Measurements from ENCODE around the gene EXOC6B. TPM values are rescaled to one million over a fixed set of nuclear protein-coding genes. Genes with fewer than 3 reads are reported as not detected.

EXOC6B gene
- total and polyA plus RNA-seq, 9 of the 15 experiments (the other 6 are each of a cell fraction or from before 2014, with no cell fraction given) = 0.28 to 4.2 (median 2.0) TPM

DNA sequence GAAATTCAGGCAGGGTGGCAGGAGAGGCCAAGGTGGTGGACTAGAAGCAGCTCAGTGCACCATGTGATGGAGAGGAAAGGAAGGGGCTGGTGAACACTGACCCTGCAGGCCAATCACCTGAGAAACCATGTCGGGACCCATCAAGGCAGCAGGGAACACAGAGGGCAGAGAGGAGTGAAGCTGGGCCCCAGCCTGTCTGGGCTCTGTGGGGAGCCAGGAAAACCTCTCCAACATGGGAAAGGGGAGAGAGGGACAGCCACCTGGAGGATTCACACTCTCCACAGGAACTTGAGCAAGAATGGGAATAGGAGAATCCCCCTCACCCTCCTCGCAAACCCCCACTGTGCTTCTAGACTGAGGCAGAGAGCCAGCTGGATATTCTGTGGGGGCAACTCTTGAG lies 592.6 kb downstream of the EXOC6B start:
- H3K36me3 ChIP-seq (ENCODE audit: control insufficient read depth, insufficient read depth, low read length) = no peaks in the 10 kb centered on the region
- TF ChIP-seq ZNF79 (CRISPR knock-in tag; IDR thresholded peaks at IDR 0.05; ENCODE audit: low read depth) (no peak), MBD2 (IDR thresholded peaks at IDR 0.05; ENCODE audit: borderline replicate concordance, low read depth) (no peak), ZEB2 (IDR thresholded peaks at IDR 0.05) (no peak), POLR2B (IDR thresholded peaks at IDR 0.05; ENCODE audit: low read depth, partially characterized antibody) (no peak), NR2F6 (CRISPR knock-in tag; IDR thresholded peaks at IDR 0.05) (no peak), NCOA6 (IDR thresholded peaks at IDR 0.05) (no peak), ZC3H11A (IDR thresholded peaks at IDR 0.05; ENCODE audit: low read depth, low read length) (no peak), ZNF77 (CRISPR knock-in tag; IDR thresholded peaks at IDR 0.05) (no peak)
- TF ChIP-seq, protein P1, sequence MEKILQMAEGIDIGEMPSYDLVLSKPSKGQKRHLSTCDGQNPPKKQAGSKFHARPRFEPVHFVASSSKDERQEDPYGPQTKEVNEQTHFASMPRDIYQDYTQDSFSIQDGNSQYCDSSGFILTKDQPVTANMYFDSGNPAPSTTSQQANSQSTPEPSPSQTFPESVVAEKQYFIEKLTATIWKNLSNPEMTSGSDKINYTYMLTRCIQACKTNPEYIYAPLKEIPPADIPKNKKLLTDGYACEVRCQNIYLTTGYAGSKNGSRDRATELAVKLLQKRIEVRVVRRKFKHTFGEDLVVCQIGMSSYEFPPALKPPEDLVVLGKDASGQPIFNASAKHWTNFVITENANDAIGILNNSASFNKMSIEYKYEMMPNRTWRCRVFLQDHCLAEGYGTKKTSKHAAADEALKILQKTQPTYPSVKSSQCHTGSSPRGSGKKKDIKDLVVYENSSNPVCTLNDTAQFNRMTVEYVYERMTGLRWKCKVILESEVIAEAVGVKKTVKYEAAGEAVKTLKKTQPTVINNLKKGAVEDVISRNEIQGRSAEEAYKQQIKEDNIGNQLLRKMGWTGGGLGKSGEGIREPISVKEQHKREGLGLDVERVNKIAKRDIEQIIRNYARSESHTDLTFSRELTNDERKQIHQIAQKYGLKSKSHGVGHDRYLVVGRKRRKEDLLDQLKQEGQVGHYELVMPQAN (IDR thresholded peaks at IDR 0.05; ENCODE audit: borderline replicate concordance) = no peak
- TF ChIP-seq, protein P2, sequence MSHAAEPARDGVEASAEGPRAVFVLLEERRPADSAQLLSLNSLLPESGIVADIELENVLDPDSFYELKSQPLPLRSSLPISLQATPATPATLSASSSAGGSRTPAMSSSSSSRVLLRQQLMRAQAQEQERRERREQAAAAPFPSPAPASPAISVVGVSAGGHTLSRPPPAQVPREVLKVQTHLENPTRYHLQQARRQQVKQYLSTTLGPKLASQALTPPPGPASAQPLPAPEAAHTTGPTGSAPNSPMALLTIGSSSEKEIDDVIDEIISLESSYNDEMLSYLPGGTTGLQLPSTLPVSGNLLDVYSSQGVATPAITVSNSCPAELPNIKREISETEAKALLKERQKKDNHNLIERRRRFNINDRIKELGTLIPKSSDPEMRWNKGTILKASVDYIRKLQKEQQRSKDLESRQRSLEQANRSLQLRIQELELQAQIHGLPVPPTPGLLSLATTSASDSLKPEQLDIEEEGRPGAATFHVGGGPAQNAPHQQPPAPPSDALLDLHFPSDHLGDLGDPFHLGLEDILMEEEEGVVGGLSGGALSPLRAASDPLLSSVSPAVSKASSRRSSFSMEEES (CRISPR knock-in tag; IDR thresholded peaks at IDR 0.05) = no peak
- TF ChIP-seq, protein P3, sequence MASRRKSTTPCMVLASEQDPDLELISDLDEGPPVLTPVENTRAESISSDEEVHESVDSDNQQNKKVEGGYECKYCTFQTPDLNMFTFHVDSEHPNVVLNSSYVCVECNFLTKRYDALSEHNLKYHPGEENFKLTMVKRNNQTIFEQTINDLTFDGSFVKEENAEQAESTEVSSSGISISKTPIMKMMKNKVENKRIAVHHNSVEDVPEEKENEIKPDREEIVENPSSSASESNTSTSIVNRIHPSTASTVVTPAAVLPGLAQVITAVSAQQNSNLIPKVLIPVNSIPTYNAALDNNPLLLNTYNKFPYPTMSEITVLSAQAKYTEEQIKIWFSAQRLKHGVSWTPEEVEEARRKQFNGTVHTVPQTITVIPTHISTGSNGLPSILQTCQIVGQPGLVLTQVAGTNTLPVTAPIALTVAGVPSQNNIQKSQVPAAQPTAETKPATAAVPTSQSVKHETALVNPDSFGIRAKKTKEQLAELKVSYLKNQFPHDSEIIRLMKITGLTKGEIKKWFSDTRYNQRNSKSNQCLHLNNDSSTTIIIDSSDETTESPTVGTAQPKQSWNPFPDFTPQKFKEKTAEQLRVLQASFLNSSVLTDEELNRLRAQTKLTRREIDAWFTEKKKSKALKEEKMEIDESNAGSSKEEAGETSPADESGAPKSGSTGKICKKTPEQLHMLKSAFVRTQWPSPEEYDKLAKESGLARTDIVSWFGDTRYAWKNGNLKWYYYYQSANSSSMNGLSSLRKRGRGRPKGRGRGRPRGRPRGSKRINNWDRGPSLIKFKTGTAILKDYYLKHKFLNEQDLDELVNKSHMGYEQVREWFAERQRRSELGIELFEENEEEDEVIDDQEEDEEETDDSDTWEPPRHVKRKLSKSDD (conservative IDR thresholded peaks at IDR 0.05; ENCODE audit: low read length) = no peak
- H4K20me1 ChIP-seq (replicated peaks; ENCODE audit: control insufficient read depth, insufficient read depth, low read length) = no peaks in the 10 kb centered on the region
- no peak overlapping the region for H3K4me2 ChIP-seq (ENCODE audit: insufficient read depth, low read length)
- H3K4me3 ChIP-seq = no peak overlapping the region
- WGBS (ENCODE audit: insufficient coverage, low coverage, missing lambda C conversion rate) = 0% methylated on average over 2 of the region's 2 CpGs
- no peak overlapping the region for H3K9ac ChIP-seq (ENCODE audit: insufficient read depth in 1 of 2, low read depth in 2 of 2, low read length in 2 of 2)
- no peak overlapping the region for H3K27ac ChIP-seq (ENCODE audit: extremely low read depth, low read depth, low read length)
- H3K9me3 ChIP-seq (replicated peaks; ENCODE audit: control insufficient read depth, insufficient read depth, low read depth, low read length) = no peaks in the 10 kb centered on the region
- no TSS peak for BruUV-seq (replicated peaks)
- no peaks in the 10 kb centered on the region for H3K9me1 ChIP-seq (ENCODE audit: control insufficient read depth, insufficient read depth, low read length)
- intact Hi-C loops (cut with micrococcal nuclease) (no loop called here), in situ Hi-C loops (cut with MboI) (no loop called here)
- ATAC-seq (no peak), DNase-seq (ENCODE audit: extremely low read depth in 1 of 4, low spot score in 3 of 4) (no peak), FAIRE-seq (no peak)
- POLR2A ChIA-PET = interaction anchor here (1.1 kb wide), 1 partner anchor 17 kb away, joined by 4 read pairs; no protein-coding TSS in a partner anchor
- H3K27me3 ChIP-seq (ENCODE audit: control insufficient read depth in 2 of 2, insufficient read depth in 2 of 2, low read length in 2 of 2) = peaks cover 0 to 7% of the 10 kb centered on the region in 2 experiments; a peak in 2 of 5 replicates
- H3K79me2 ChIP-seq (ENCODE audit: control insufficient read depth, insufficient read depth, low read length) = no peaks in the 10 kb centered on the region
- CTCF ChIA-PET (ENCODE audit: low intra/inter-chr PET ratio) = no interaction called here
- H3K4me1 ChIP-seq (replicated peaks in 1 of 2; ENCODE audit: control insufficient read depth in 2 of 2, insufficient read depth in 2 of 2, low read length in 2 of 2) = no peaks in the 10 kb centered on the region
- H2AFZ ChIP-seq (ENCODE audit: low read depth, low read length) = no peak overlapping the region

Data from K562 (cell line).